Upper lobe of right lung (tissue), 1 donor: ENCODE results near the gene RHBDL1. TPM values are rescaled to one million over a fixed set of nuclear protein-coding genes. Genes with fewer than 3 reads are reported as not detected.
"Not testable (repeated sequence)": the region's sequence is repeated elsewhere in the genome, so short reads cannot be mapped to it uniquely, and the experiment has no call there.

Experiments used
- ATAC-seq: fragments of 200-7000 bp; cut with Tn5 transposase; one replicate; pipeline ENCODE4 v1.9.1; 2020; ENCODE audit warnings: mild to moderate bottlenecking, moderate library complexity
- DNase-seq: peaks from one replicate; pipeline ENCODE4 v3.0.0-alpha.2; 2020
- H3K27ac ChIP-seq: fragments of 200-600 bp; one replicate; pipeline ENCODE4 v1.8.0; 2022
- H3K27me3 ChIP-seq: fragments of 200-600 bp; one replicate; pipeline ENCODE4 v1.8.0; 2022; ENCODE audit warnings: mild to moderate bottlenecking
- H3K36me3 ChIP-seq: fragments of 200-600 bp; one replicate; pipeline ENCODE4 v1.8.0; 2022
- H3K4me1 ChIP-seq: fragments of 200-600 bp; one replicate; pipeline ENCODE4 v1.8.0; 2022
- H3K4me3 ChIP-seq: fragments of 200-600 bp; one replicate; pipeline ENCODE4 v1.8.0; 2022; ENCODE audit warnings: mild to moderate bottlenecking
- H3K9me3 ChIP-seq: fragments of 200-600 bp; one replicate; pipeline ENCODE4 v1.8.0; 2022
- intact Hi-C: fragments of 100-400 bp; cut with DNase I; formaldehyde crosslinking; loops from one replicate; pipeline ENCODE4 v1.11.0; 2022
- total RNA-seq: library from RNA; stranded (reverse); fragmentation: NEBNext Ultra II Directional; extraction: Animal tissue kit (Norgen Biotek cat#: 25700); gene quantifications from one replicate; pipeline ENCODE4 v1.2.1, GENCODE V29; 2021
- TF ChIP-seq, protein P1 (sequence below): fragments of 200-600 bp; IDR thresholded peaks from one replicate; pipeline ENCODE4 v1.8.0; 2022; ENCODE audit warnings: antibody characterized with exemption
- donor health status: DM: no; HTN: yes; CAD: no; lungs with severe emphysema.

Gene RHBDL1
- total RNA-seq, 1 donor from 2014 or later, result 2.0 TPM

DNA sequence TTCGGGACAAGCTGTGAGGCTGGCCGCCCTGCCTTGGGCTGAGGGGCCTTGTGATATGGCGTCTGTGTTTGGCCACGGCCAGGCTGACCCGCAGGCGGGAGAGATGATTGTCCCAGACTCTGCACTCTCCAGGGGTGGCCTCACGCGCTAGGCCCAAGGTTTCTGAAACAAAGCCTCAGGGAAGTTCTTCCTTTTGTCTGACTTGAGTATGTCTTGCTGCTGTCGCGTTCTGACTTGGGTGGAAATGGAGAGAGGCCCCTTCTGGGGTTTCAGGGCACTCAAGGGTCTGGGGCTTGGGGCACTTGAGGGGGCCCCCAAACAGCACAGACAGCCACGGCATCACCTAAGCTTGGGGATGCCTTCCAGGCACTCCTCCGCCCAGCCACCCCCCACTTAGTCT is 35.6 kb downstream of the RHBDL1 start:
- peaks cover 53% of the 10 kb centered on the region for H3K27me3 ChIP-seq
- H3K27ac ChIP-seq, result no peak overlapping the region
- H3K9me3 ChIP-seq, result no peaks in the 10 kb centered on the region
- intact Hi-C loops, result loop anchor here (10.0 kb wide), 1 partner anchor 74 kb away; the partner anchor contains the start of genes CHTF18 and RPUSD1
- ATAC-seq, result no peak
- peaks cover 8% of the 10 kb centered on the region for H3K4me1 ChIP-seq
- H3K4me3 ChIP-seq, result no peak overlapping the region
- TF ChIP-seq, protein P1, sequence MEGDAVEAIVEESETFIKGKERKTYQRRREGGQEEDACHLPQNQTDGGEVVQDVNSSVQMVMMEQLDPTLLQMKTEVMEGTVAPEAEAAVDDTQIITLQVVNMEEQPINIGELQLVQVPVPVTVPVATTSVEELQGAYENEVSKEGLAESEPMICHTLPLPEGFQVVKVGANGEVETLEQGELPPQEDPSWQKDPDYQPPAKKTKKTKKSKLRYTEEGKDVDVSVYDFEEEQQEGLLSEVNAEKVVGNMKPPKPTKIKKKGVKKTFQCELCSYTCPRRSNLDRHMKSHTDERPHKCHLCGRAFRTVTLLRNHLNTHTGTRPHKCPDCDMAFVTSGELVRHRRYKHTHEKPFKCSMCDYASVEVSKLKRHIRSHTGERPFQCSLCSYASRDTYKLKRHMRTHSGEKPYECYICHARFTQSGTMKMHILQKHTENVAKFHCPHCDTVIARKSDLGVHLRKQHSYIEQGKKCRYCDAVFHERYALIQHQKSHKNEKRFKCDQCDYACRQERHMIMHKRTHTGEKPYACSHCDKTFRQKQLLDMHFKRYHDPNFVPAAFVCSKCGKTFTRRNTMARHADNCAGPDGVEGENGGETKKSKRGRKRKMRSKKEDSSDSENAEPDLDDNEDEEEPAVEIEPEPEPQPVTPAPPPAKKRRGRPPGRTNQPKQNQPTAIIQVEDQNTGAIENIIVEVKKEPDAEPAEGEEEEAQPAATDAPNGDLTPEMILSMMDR, result no peak
- H3K36me3 ChIP-seq, result no peaks in the 10 kb centered on the region
- no peak for DNase-seq

DNA sequence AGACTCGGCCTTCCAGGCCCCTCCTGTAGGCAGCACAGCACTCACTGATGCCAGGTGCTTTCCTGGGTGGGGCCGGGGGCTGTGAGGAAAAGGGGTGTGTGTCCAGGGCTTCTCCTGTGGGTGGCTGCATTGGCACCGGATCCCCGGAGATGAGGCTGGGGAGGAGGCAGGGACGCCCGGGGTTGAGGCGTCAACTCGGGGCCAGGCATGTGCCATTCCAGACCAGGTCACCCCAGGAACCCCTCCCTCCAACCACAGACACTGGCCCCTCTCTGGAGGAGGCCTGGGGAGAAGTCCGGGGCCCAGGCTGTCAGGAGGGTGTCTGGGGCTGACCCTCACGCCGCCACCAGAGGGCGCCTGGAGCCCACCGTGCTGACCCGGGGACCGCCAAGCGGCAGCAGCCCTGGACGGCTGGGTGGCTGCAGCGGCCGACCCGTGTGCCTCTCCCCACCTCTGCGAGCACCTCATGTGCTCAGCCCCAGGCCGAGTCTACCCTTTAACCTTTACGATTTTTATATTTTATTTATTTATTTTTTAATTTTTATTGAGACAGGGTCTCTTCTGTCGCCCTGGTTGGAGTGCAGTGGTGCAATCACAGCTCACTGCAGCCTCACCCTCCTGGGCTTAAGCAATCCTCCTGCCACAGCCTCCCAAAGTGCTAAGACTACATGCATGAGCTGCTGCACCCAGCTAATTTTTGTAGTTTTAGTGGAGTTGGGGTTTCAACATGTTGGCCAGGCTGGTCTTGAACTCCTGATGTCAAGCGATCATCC is 36.3 kb downstream of the RHBDL1 start:
- no peaks in the 10 kb centered on the region for H3K9me3 ChIP-seq
- H3K4me3 ChIP-seq, result no peak overlapping the region
- H3K27ac ChIP-seq, result no peak overlapping the region
- TF ChIP-seq, protein P1, result peak; percentile 98
- DNase-seq (peak; percentile 92), ATAC-seq (peak; percentile 79)
- H3K36me3 ChIP-seq, result no peaks in the 10 kb centered on the region
- intact Hi-C loops, result loop anchor here (10.0 kb wide), 1 partner anchor 73 kb away; the partner anchor contains the start of genes CHTF18 and RPUSD1
- H3K27me3 ChIP-seq, result peaks cover 47% of the 10 kb centered on the region
- peaks cover 13% of the 10 kb centered on the region for H3K4me1 ChIP-seq

DNA sequence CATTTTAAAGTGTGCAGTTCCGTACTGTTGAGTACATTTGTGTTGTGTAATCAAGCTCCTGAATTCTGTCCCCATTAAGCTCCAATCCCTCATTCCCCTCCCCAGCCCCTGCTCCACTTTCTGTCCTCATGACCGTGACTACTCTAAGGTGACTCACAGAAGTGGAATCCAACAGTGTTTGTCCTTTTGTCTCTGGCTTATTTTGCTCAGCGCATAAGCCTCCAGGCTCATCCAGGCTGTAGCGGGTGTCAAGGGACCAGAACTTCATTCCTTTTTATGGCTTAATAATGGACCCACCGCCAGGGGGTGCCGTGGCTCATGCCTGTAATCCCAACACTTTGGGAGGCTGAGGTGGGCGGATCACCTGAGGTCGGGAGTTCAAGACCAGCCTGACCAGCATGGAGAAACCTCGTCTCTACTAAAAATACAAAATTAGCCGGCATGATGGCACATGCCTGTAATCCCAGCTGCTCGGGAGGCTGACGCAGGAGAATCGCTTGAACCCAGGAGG is 37.3 kb downstream of the RHBDL1 start:
- H3K36me3 ChIP-seq, H3K4me3 ChIP-seq, ATAC-seq, H3K9me3 ChIP-seq, DNase-seq, H3K27ac ChIP-seq: not testable (repeated sequence)
- H3K4me1 ChIP-seq, result peaks cover 13% of the 10 kb centered on the region
- peaks cover 38% of the 10 kb centered on the region for H3K27me3 ChIP-seq
- TF ChIP-seq, protein P1, result peak; percentile 26
- intact Hi-C loops, result loop anchor here (10.0 kb wide), 1 partner anchor 72 kb away; the partner anchor contains the start of genes CHTF18 and RPUSD1

DNA sequence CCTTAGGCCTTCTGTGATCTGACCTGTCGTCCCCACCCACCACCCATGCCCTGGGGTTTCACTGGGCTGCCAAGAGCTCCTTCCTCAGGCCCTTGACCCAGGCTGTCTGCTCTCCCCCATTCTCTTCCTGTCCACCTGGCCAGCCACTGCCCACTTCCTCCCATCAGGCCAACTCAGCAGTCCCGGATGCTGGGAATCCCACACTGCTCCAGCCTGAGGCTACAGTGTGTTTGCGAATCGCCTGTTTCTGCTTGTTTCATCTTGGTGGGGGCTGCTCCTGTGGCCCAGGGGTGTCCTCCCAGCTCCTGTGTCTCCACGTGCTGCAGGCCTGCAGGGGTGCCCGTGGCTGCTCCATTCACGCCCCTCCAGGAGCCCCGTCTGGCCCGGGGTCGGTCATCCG is 38.6 kb downstream of the RHBDL1 start:
- ATAC-seq (no peak), DNase-seq (no peak)
- H3K36me3 ChIP-seq, result no peaks in the 10 kb centered on the region
- peaks cover 13% of the 10 kb centered on the region for H3K4me1 ChIP-seq
- intact Hi-C loops, result loop anchor here (10.0 kb wide), 1 partner anchor 71 kb away; the partner anchor contains the start of genes CHTF18 and RPUSD1
- no peak overlapping the region for H3K27ac ChIP-seq
- TF ChIP-seq, protein P1, result no peak
- H3K27me3 ChIP-seq, result peaks cover 26% of the 10 kb centered on the region
- no peaks in the 10 kb centered on the region for H3K9me3 ChIP-seq
- no peak overlapping the region for H3K4me3 ChIP-seq

DNA sequence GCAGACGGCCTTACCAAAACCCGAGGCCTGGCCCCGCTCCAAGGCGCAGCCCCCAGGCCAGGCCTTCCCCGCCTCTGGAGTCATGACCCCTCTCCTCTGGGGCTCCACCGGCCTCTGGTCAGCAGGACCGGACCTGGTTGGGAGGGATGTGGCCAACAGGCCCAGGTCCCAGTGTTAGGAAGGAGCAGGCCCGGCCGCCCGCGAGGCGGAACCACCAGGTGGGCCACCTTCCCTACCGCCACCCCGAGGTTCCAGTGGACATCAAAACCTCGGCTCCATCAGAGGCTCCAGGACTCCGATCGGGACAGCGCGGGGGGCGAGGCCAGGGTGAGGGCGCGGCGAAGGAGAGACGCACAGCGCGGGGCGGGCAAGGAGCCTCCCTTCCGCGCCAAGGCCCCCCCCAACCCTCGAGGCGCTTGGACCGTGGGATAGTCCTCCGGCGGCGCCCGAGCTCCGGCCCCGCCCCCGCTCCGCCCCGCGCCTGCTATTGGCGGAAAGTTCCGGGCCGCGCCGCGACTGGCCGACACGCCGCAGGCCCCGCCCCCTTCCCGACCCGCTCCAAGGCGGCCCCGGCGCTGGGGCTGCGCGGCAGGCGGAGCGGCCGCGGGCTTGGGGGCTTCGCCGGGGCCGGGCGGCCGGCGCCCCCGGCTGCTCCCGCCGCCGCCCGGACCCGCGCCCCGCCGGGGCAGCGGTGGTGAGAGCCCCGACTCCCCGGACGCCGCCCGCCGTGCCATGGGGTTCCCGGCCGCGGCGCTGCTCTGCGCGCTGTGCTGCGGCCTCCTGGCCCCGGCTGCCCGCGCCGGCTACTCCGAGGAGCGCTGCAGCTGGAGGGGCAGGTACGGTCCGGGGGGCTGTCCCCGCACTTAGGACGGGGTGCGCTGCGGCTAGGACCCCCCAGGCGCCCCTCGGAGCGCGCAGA is 39.3 kb downstream of the RHBDL1 start, which contains the start of gene METRN:
Gene METRN (plus strand): TSS at position 561 of the 919 bp plus-strand sequence. CDS start 172 bp downstream, at position 733.
- intact Hi-C loops, result loop anchor here (10.0 kb wide), 1 partner anchor 70 kb away; the partner anchor contains the start of genes CHTF18 and RPUSD1
- ATAC-seq (peak; percentile 90), DNase-seq (peak; percentile 96)
- Histone ChIP-seq H3K27me3 (peaks cover 18% of the 10 kb centered on the region), H3K36me3 (no peaks in the 10 kb centered on the region), H3K4me1 (peaks cover 16% of the 10 kb centered on the region), H3K9me3 (no peaks in the 10 kb centered on the region), H3K4me3 (peak within 1 kb of the TSS; percentile 70), H3K27ac (peak within 1 kb of the TSS; percentile 36)
- TF ChIP-seq, protein P1, result no peak
